DOHH2 (cell line): Measurements from ENCODE around the gene CEP41.

Experiments used
- H3F3A ChIP-seq: fragments of 200-600 bp; sonication (generic), shearing (Covaris generic); 2 replicates; pipeline ENCODE4 v1.6.0; 2016; ENCODE audit warnings: antibody characterized with exemption, mild to moderate bottlenecking; ENCODE audit not compliant: control insufficient read depth, insufficient read depth
- H3K27ac ChIP-seq: fragments of 200-600 bp; sonication (generic); 2 replicates; pipeline ENCODE4 v1.5.1; 2014; ENCODE audit warnings: low read depth, mild to moderate bottlenecking, low read length, moderate library complexity
- H3K27me3 ChIP-seq: fragments of 200-600 bp; sonication (generic); 2 replicates; pipeline ENCODE4 v1.6.1; 2014; ENCODE audit warnings: mild to moderate bottlenecking, low read length, mixed read lengths; ENCODE audit not compliant: control insufficient read depth
- H3K36me3 ChIP-seq: fragments of 200-600 bp; sonication (generic); 2 replicates; pipeline ENCODE4 v1.6.1; 2014; ENCODE audit warnings: mild to moderate bottlenecking, low read length, moderate library complexity, mixed read lengths; ENCODE audit not compliant: control insufficient read depth
- H3K4me1 ChIP-seq: fragments of 200-600 bp; sonication (generic); 2 replicates; pipeline ENCODE4 v1.6.1; 2014; ENCODE audit warnings: mild to moderate bottlenecking, low read length, mixed read lengths; ENCODE audit not compliant: control insufficient read depth
- H3K4me2 ChIP-seq: fragments of 200-600 bp; sonication (generic); 2 replicates; pipeline ENCODE4 v1.6.0; 2014; ENCODE audit warnings: mild to moderate bottlenecking, low read length, moderate library complexity
- H3K4me3 ChIP-seq: fragments of 200-600 bp; sonication (generic); 2 replicates; pipeline ENCODE4 v1.5.1; 2014; ENCODE audit warnings: mild to moderate bottlenecking, low read length, mixed read lengths
- H3K79me2 ChIP-seq: fragments of 200-600 bp; sonication (generic); 2 replicates; pipeline ENCODE4 v1.6.1; 2014; ENCODE audit warnings: mild to moderate bottlenecking, low read length, mixed read lengths; ENCODE audit not compliant: control insufficient read depth
- H3K9me2 ChIP-seq: fragments of 200-600 bp; sonication (generic); replicated peaks from 2 replicates; pipeline ENCODE4 v1.6.1; 2014; ENCODE audit warnings: mild to moderate bottlenecking, low read length, mixed read lengths; ENCODE audit not compliant: control insufficient read depth
- H3K9me3 ChIP-seq: fragments of 200-600 bp; sonication (generic); 2 replicates; pipeline ENCODE4 v1.6.1; 2014; ENCODE audit warnings: antibody characterized with exemption, low read length, mixed read lengths; ENCODE audit not compliant: control insufficient read depth, insufficient read depth
- H4K20me1 ChIP-seq: fragments of 200-600 bp; sonication (generic); 2 replicates; pipeline ENCODE4 v1.6.0; 2014; ENCODE audit warnings: low read depth, mild to moderate bottlenecking, antibody characterized with exemption, low read length, moderate library complexity; ENCODE audit not compliant: control insufficient read depth, insufficient read depth
- CTCF ChIP-seq: fragments of 200-600 bp; sonication (generic); IDR thresholded peaks from one replicate; pipeline ENCODE4 v1.5.1; 2014; ENCODE audit warnings: antibody characterized with exemption, mild to moderate bottlenecking, low read depth, low read length; ENCODE audit not compliant: poor library complexity, severe bottlenecking
- EZH2phosphoT487 ChIP-seq: fragments of 200-600 bp; sonication (generic); IDR thresholded peaks from 2 replicates; pipeline ENCODE4 v1.6.1; 2017; ENCODE audit warnings: borderline replicate concordance, mild to moderate bottlenecking, antibody characterized with exemption, low read length, moderate library complexity, mixed read lengths

Gene CEP41

GRCh38 chr7:130421684-130422083 lies 19.1 kb downstream of the CEP41 start:
- no peak overlapping the region for H3K4me2 ChIP-seq

DNA sequence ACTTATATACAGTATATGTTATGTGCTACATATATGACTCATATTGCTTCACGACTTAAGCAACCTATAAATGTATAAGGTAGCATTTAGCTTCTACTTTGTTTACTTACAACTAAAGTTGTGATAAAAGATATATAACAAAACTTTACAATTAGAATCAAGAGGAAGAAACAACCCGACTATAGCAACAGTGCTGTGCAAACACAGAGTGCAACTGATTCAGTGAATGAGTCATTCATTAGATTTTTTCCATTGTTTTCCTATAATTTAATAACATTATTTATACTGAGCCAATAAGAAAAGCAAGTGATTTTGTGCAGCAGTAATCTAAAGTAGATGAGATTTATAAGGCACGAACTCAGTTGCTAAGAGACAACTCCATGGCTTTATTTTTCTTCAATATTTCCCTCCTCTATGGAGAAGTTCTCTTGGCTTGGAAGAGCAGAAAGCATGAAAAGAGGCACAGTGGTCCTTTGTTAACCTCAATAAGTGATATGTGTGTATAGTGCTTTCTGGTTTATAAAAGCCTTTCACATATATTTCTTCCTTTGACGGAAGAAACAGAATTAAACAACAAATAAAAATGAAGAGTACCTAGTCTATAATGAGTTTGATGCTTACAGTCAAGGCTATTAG lies 19.8 kb downstream of the CEP41 start:
- peaks cover 8% of the 10 kb centered on the region for H3K36me3 ChIP-seq
- peaks cover 3% of the 10 kb centered on the region; the same call in 1 of the 2 replicates for H3K79me2 ChIP-seq
- H3K27ac ChIP-seq = no peak overlapping the region
- no peaks in the 10 kb centered on the region for H3K27me3 ChIP-seq
- no peak overlapping the region for H3K4me3 ChIP-seq
- TF ChIP-seq EZH2phosphoT487 (no peak), CTCF (no peak)
- H3K9me2 ChIP-seq = no peaks in the 10 kb centered on the region
- H3K4me1 ChIP-seq = no peaks in the 10 kb centered on the region
- no peaks in the 10 kb centered on the region for H3K9me3 ChIP-seq
- H4K20me1 ChIP-seq = no peaks in the 10 kb centered on the region
- H3K4me2 ChIP-seq = no peak overlapping the region
- H3F3A ChIP-seq = no peaks in the 10 kb centered on the region

More at GRCh38 chr7:130421684-130422083, 19.1 kb downstream of the CEP41 start:
- no peaks in the 10 kb centered on the region for H3F3A ChIP-seq
- H3K4me1 ChIP-seq = no peaks in the 10 kb centered on the region
- peaks cover 11% of the 10 kb centered on the region for H3K36me3 ChIP-seq
- H4K20me1 ChIP-seq = no peaks in the 10 kb centered on the region
- H3K27ac ChIP-seq = no peak overlapping the region
- TF ChIP-seq EZH2phosphoT487 = no peak
- no peak for TF ChIP-seq CTCF
- no peaks in the 10 kb centered on the region for H3K27me3 ChIP-seq
- H3K79me2 ChIP-seq = peaks cover 3% of the 10 kb centered on the region; the same call in 1 of the 2 replicates
- no peak overlapping the region for H3K4me3 ChIP-seq
- no peaks in the 10 kb centered on the region for H3K9me2 ChIP-seq
- no peaks in the 10 kb centered on the region for H3K9me3 ChIP-seq

GRCh38 chr7:130419658-130420057 lies 21.2 kb downstream of the CEP41 start:
- Histone ChIP-seq H3K27ac (no peak overlapping the region), H3K4me3 (no peak overlapping the region), H3K79me2 (peaks cover 3% of the 10 kb centered on the region; the same call in 1 of the 2 replicates), H3K9me3 (no peaks in the 10 kb centered on the region), H3K4me2 (no peak overlapping the region), H3K4me1 (no peaks in the 10 kb centered on the region), H3K9me2 (no peaks in the 10 kb centered on the region), H3K27me3 (no peaks in the 10 kb centered on the region), H3K36me3 (peaks cover 5% of the 10 kb centered on the region), H4K20me1 (no peaks in the 10 kb centered on the region), H3F3A (no peaks in the 10 kb centered on the region)
- TF ChIP-seq CTCF = no peak
- TF ChIP-seq EZH2phosphoT487 = no peak

GRCh38 chr7:130418306-130418705 lies 22.5 kb downstream of the CEP41 start:
- Histone ChIP-seq H4K20me1 (no peaks in the 10 kb centered on the region), H3K27me3 (no peaks in the 10 kb centered on the region), H3K36me3 (peaks cover 5% of the 10 kb centered on the region), H3K79me2 (no peaks in the 10 kb centered on the region), H3F3A (no peaks in the 10 kb centered on the region), H3K4me2 (no peak overlapping the region), H3K27ac (no peak overlapping the region), H3K9me3 (no peaks in the 10 kb centered on the region), H3K4me1 (no peaks in the 10 kb centered on the region), H3K9me2 (no peaks in the 10 kb centered on the region), H3K4me3 (no peak overlapping the region)
- no peak for TF ChIP-seq CTCF
- TF ChIP-seq EZH2phosphoT487 = no peak
